ENCODE results near the gene FKBP8.

GRCh38 chr19:18522124-18522861 is 21.1 kb downstream of the FKBP8 start:
- TF ChIP-seq CTCF (IDR thresholded peaks at IDR 0.05), result no peak
- 0 out of 2 replicates have a peak, but pooled peaks have one; percentile 41 for TF ChIP-seq TCF7L2 (IDR thresholded peaks at IDR 0.05; ENCODE audit: low read depth, low read length)
- no peak for TF ChIP-seq SIN3A (IDR thresholded peaks at IDR 0.05; ENCODE audit: borderline replicate concordance, insufficient read depth, low read depth, low read length)
- no peak for TF ChIP-seq REST (IDR thresholded peaks at IDR 0.05; ENCODE audit: insufficient read depth in 1 of 2, low read depth in 2 of 2, low read length in 1 of 2)
